HG03571 (cell line): ENCODE results near the gene PLK4.
A peak's percentile ranks its signal among the peaks of the same experiment; 100 is the strongest.

Experiments
- ATAC-seq: cut with Tn5 transposase; IDR thresholded peaks from one replicate; pipeline ENCODE4 v1.9.1; 2021; ENCODE audit not compliant: unreplicated experiment

PLK4 gene

GRCh38 chr4:127880763-127881562, at the start of gene PLK4:
TSS of gene PLK4 (plus strand) at chr4:127880893. CDS start at chr4:127881135, 242 bp downstream.
- ATAC-seq, result peak; percentile 96

- ATAC-seq, result peak; percentile 62
Observed at GRCh38 chr4:127832585-127832984, 48.1 kb upstream of the PLK4 start.

GRCh38 chr4:127843704-127844600, 36.7 kb upstream of the PLK4 start:
- ATAC-seq, result no peak

GRCh38 chr4:127844601-127845116, 36.0 kb upstream of the PLK4 start:
- no peak for ATAC-seq

- no peak for ATAC-seq
Observed at GRCh38 chr4:127846061-127846460, 34.6 kb upstream of the PLK4 start.

- ATAC-seq, result no peak
Observed at GRCh38 chr4:127846765-127847164, 33.9 kb upstream of the PLK4 start.

- no peak for ATAC-seq
Observed at GRCh38 chr4:127849505-127850234, 31.0 kb upstream of the PLK4 start.

GRCh38 chr4:127852661-127853060, 28.0 kb upstream of the PLK4 start:
- no peak for ATAC-seq

- ATAC-seq, result peak; percentile 14
Observed at GRCh38 chr4:127856196-127856812, 24.4 kb upstream of the PLK4 start.

GRCh38 chr4:127856813-127857447, 23.8 kb upstream of the PLK4 start:
- ATAC-seq, result peak; percentile 84

GRCh38 chr4:127857641-127858040, 23.1 kb upstream of the PLK4 start:
- ATAC-seq, result no peak

GRCh38 chr4:127868196-127868595, 12.5 kb upstream of the PLK4 start:
- ATAC-seq, result no peak

GRCh38 chr4:127870281-127870680, 10.4 kb upstream of the PLK4 start:
- ATAC-seq, result no peak

- ATAC-seq, result no peak
Observed at GRCh38 chr4:127870688-127871087, 10.0 kb upstream of the PLK4 start.

GRCh38 chr4:127875791-127876190, 4.9 kb upstream of the PLK4 start:
- no peak for ATAC-seq

GRCh38 chr4:127881563-127881864, 821 bp downstream of the PLK4 start:
- peak; percentile 37 for ATAC-seq

GRCh38 chr4:127888559-127888958, 7.9 kb downstream of the PLK4 start:
- ATAC-seq, result no peak

GRCh38 chr4:127889903-127890302, 9.2 kb downstream of the PLK4 start:
- ATAC-seq, result no peak

- no peak for ATAC-seq
Observed at GRCh38 chr4:127896069-127896468, 15.4 kb downstream of the PLK4 start.

GRCh38 chr4:127896528-127896927, 15.8 kb downstream of the PLK4 start:
- no peak for ATAC-seq
